Jurkat, Clone E6-1 (cell line): ENCODE data around the gene ELK4.

Source experiments
- DNase-seq: peaks from one replicate; pipeline ENCODE4 v3.0.0-alpha.2; 2011; ENCODE audit warnings: low read depth, low spot score
- H3K4me3 ChIP-seq: 2 replicates; pipeline ENCODE4 v1.5.1; 2011; ENCODE audit warnings: mild to moderate bottlenecking, low read length, control low read depth, moderate library complexity

Gene ELK4

GRCh38 chr1:205587581-205587980 lies 44.2 kb downstream of the ELK4 start:
- DNase-seq, result no peak
- H3K4me3 ChIP-seq, result no peak overlapping the region

- no peak for DNase-seq
- H3K4me3 ChIP-seq, result no peak overlapping the region
Observed at GRCh38 chr1:205585835-205586785, 45.7 kb downstream of the ELK4 start.

- no peak for DNase-seq
Observed at GRCh38 chr1:205585169-205585834, 46.5 kb downstream of the ELK4 start.

GRCh38 chr1:205584732-205585131 lies 47.1 kb downstream of the ELK4 start:
- DNase-seq, result no peak

More at GRCh38 chr1:205585169-205585834, 46.5 kb downstream of the ELK4 start:
- no peak overlapping the region for H3K4me3 ChIP-seq

GRCh38 chr1:205583461-205584130 lies 48.2 kb downstream of the ELK4 start:
- no peak overlapping the region for H3K4me3 ChIP-seq
- DNase-seq, result no peak

More at GRCh38 chr1:205584732-205585131, 47.1 kb downstream of the ELK4 start:
- no peak overlapping the region for H3K4me3 ChIP-seq

GRCh38 chr1:205582471-205583291 lies 49.1 kb downstream of the ELK4 start:
- no peak overlapping the region for H3K4me3 ChIP-seq
- no peak for DNase-seq

GRCh38 chr1:205582046-205582445 lies 49.8 kb downstream of the ELK4 start:
- no peak for DNase-seq
- H3K4me3 ChIP-seq, result no peak overlapping the region

GRCh38 chr1:205581321-205581980 lies 50.4 kb downstream of the ELK4 start:
- no peak for DNase-seq
- no peak overlapping the region for H3K4me3 ChIP-seq

GRCh38 chr1:205580923-205581180 lies 51.0 kb downstream of the ELK4 start:
- H3K4me3 ChIP-seq, result no peak overlapping the region
- DNase-seq, result no peak

- no peak for DNase-seq
- H3K4me3 ChIP-seq, result no peak overlapping the region
Observed at GRCh38 chr1:205580140-205580922, 51.5 kb downstream of the ELK4 start.

GRCh38 chr1:205579711-205580110 lies 52.1 kb downstream of the ELK4 start:
- DNase-seq, result no peak
- H3K4me3 ChIP-seq, result no peak overlapping the region

- H3K4me3 ChIP-seq, result no peak overlapping the region
- no peak for DNase-seq
Observed at GRCh38 chr1:205578780-205579571, 52.8 kb downstream of the ELK4 start.

GRCh38 chr1:205577874-205578658 lies 53.7 kb downstream of the ELK4 start:
- H3K4me3 ChIP-seq, result no peak overlapping the region
- no peak for DNase-seq

- no peak for DNase-seq
- H3K4me3 ChIP-seq, result no peak overlapping the region
Observed at GRCh38 chr1:205576805-205577761, 54.7 kb downstream of the ELK4 start.

- H3K4me3 ChIP-seq, result no peak overlapping the region
- DNase-seq, result no peak
Observed at GRCh38 chr1:205576011-205576410, 55.8 kb downstream of the ELK4 start.
